IMR-90 (cell line): ENCODE data around the gene MARCKSL1. TPM values are rescaled to one million over a fixed set of nuclear protein-coding genes. Genes with fewer than 3 reads are reported as not detected.

Source experiments
- ATAC-seq: fragments of 200-7000 bp; cut with Tn5 transposase; 2 replicates; pipeline ENCODE4 v1.9.1; 2020; ENCODE audit warnings: low read depth, mild to moderate bottlenecking, moderate library complexity
- BruUV-seq: library from RNA; stranded (reverse); fragments of 400-500 nt; replicated peaks from 2 replicates; lab custom pipeline; 2021; lab: Mats Ljungman, UMichigan
- CTCF ChIA-PET: fragments of 300-600 bp; formaldehyde crosslinking; extraction: SDS; loops from one replicate; lab custom pipeline; 2021; ENCODE audit warnings: antibody characterized with exemption; lab: Yijun Ruan, JAX
- POLR2A ChIA-PET: fragments of 300-600 bp; sonication (Branson Sonifier 250); formaldehyde crosslinking; loops from one replicate; lab custom pipeline; 2022; ENCODE audit warnings: antibody characterized with exemption; ENCODE audit not compliant: unreplicated experiment; lab: Charles Lee
- DNase-seq: peaks from one replicate; pipeline ENCODE4 v3.0.0; 2013
- H2AFZ ChIP-seq: replicated peaks from 2 replicates; pipeline ENCODE3; 2013; ENCODE audit warnings: low read length, mild to moderate bottlenecking; ENCODE audit not compliant: poor library complexity
- H2AK5ac ChIP-seq: 2 replicates; pipeline ENCODE4 v1.6.1; 2013; ENCODE audit warnings: low read depth, low read length, inconsistent platforms
- H2AK9ac ChIP-seq: replicated peaks from 2 replicates; pipeline ENCODE3; 2013; ENCODE audit warnings: mild to moderate bottlenecking, low read depth, low read length, moderate library complexity; ENCODE audit not compliant: poor library complexity
- H2BK120ac ChIP-seq: 2 replicates; pipeline ENCODE4 v1.6.1; 2013; ENCODE audit warnings: low read depth, low read length, inconsistent platforms
- H2BK15ac ChIP-seq: 3 replicates; pipeline ENCODE4 v1.6.1; 2013; ENCODE audit warnings: low read depth, low read length, inconsistent platforms
- H2BK20ac ChIP-seq: 2 replicates; pipeline ENCODE4 v1.6.1; 2013; ENCODE audit warnings: low read depth, mild to moderate bottlenecking, inconsistent platforms, low read length, moderate library complexity
- H2BK5ac ChIP-seq: 2 replicates; pipeline ENCODE4 v1.6.1; 2013; ENCODE audit warnings: mild to moderate bottlenecking, low read depth, low read length, inconsistent platforms; ENCODE audit not compliant: poor library complexity, severe bottlenecking
- H3K14ac ChIP-seq: replicated peaks from 2 replicates; pipeline ENCODE4 v1.6.1; 2013; ENCODE audit warnings: low read depth, low read length, inconsistent platforms
- H3K18ac ChIP-seq: 2 replicates; pipeline ENCODE4 v1.6.1; 2013; ENCODE audit warnings: low read depth, low read length, control low read depth
- H3K23ac ChIP-seq: 2 replicates; pipeline ENCODE4 v1.6.1; 2013; ENCODE audit warnings: low read depth, low read length, inconsistent platforms
- H3K27ac ChIP-seq: 2 replicates; pipeline ENCODE4 v1.5.1; 2013; ENCODE audit warnings: mild to moderate bottlenecking, control low read depth, low read length; ENCODE audit not compliant: insufficient read depth
- H3K27me3 ChIP-seq: 2 replicates; pipeline ENCODE4 v1.6.1; 2013; ENCODE audit warnings: low read length; ENCODE audit not compliant: control insufficient read depth, insufficient read depth
- H3K36me3 ChIP-seq: 2 replicates; pipeline ENCODE4 v1.6.1; 2013; ENCODE audit warnings: low read length, mixed read lengths; ENCODE audit not compliant: control insufficient read depth, insufficient read depth
- H3K4ac ChIP-seq: 2 replicates; pipeline ENCODE4 v1.6.1; 2013; ENCODE audit warnings: low read depth, low read length, inconsistent platforms
- H3K4me1 ChIP-seq: 2 replicates; pipeline ENCODE4 v1.6.1; 2013; ENCODE audit warnings: low read length, mixed read lengths; ENCODE audit not compliant: control insufficient read depth, insufficient read depth
- H3K4me2 ChIP-seq: 2 replicates; pipeline ENCODE4 v1.6.1; 2013; ENCODE audit warnings: low read depth, mild to moderate bottlenecking, control low read depth, low read length, moderate library complexity
- H3K4me3 ChIP-seq: 2 replicates; pipeline ENCODE4 v1.5.1; 2013; ENCODE audit warnings: low read depth, mild to moderate bottlenecking, control low read depth, low read length, moderate library complexity; ENCODE audit not compliant: insufficient read depth
- H3K56ac ChIP-seq: 2 replicates; pipeline ENCODE4 v1.6.1; 2013; ENCODE audit warnings: low read length, inconsistent platforms; ENCODE audit not compliant: insufficient read depth; ENCODE audit errors: extremely low read depth
- H3K79me1 ChIP-seq, 2 experiments: 2 replicates each; pipeline ENCODE4 v1.6.1; 2013; ENCODE audit warnings: low read length in 2 of 2, inconsistent platforms in 1 of 2, low read depth in 1 of 2
- H3K9ac ChIP-seq: 2 replicates; pipeline ENCODE4 v1.6.1; 2013; ENCODE audit warnings: low read depth, low read length, control low read depth
- H3K9me1 ChIP-seq: 2 replicates; pipeline ENCODE4 v1.6.1; 2013; ENCODE audit warnings: low read length, inconsistent platforms; ENCODE audit not compliant: insufficient read depth
- H3K9me3 ChIP-seq: 2 replicates; pipeline ENCODE4 v1.6.1; 2013; ENCODE audit warnings: low read length; ENCODE audit not compliant: control insufficient read depth, insufficient read depth
- H4K20me1 ChIP-seq: 2 replicates; pipeline ENCODE4 v1.6.1; 2013; ENCODE audit warnings: low read length, inconsistent platforms; ENCODE audit not compliant: insufficient read depth
- H4K5ac ChIP-seq: 2 replicates; pipeline ENCODE4 v1.6.1; 2013; ENCODE audit warnings: mild to moderate bottlenecking, low read depth, low read length, control low read depth
- H4K8ac ChIP-seq, 2 experiments: 2 replicates each; pipeline ENCODE4 v1.6.1; 2013; ENCODE audit warnings: low read depth in 2 of 2, low read length in 2 of 2, control low read depth in 1 of 2, inconsistent platforms in 1 of 2
- H4K91ac ChIP-seq: 2 replicates; pipeline ENCODE4 v1.6.1; 2013; ENCODE audit warnings: low read depth, low read length, inconsistent platforms; ENCODE audit not compliant: insufficient read depth
- BHLHE40 ChIP-seq: fragments of 150-350 bp; IDR thresholded peaks from 2 replicates; pipeline ENCODE4 v1.6.1; 2016; ENCODE audit warnings: mild to moderate bottlenecking, low read depth, low read length
- CHD1 ChIP-seq: IDR thresholded peaks from 2 replicates; pipeline ENCODE4 v1.6.1; 2012; ENCODE audit warnings: low read depth, low read length, improper control_type of control experiment
- CTCF ChIP-seq: conservative IDR thresholded peaks from 2 replicates; pipeline ENCODE4 v1.5.1; 2012; ENCODE audit warnings: mild to moderate bottlenecking, low read depth, low read length, improper control_type of control experiment
- FOS ChIP-seq: fragments of 150-350 bp; IDR thresholded peaks from 2 replicates; pipeline ENCODE4 v1.6.1; 2016; ENCODE audit warnings: low read depth, low read length
- MAFK ChIP-seq: IDR thresholded peaks from 2 replicates; pipeline ENCODE4 v1.6.1; 2012; ENCODE audit warnings: low read depth, low read length, improper control_type of control experiment
- NFE2L2 ChIP-seq: fragments of 150-350 bp; IDR thresholded peaks from 2 replicates; pipeline ENCODE4 v1.6.1; 2016; ENCODE audit warnings: low read depth, mild to moderate bottlenecking, low read length
- POLR2A ChIP-seq: IDR thresholded peaks from 2 replicates; pipeline ENCODE4 v1.6.1; 2012; ENCODE audit warnings: mild to moderate bottlenecking, low read depth, low read length
- RAD21 ChIP-seq: IDR thresholded peaks from 2 replicates; pipeline ENCODE4 v1.6.1; 2012; ENCODE audit warnings: low read length, improper control_type of control experiment
- RFX5 ChIP-seq: IDR thresholded peaks from 2 replicates; pipeline ENCODE4 v1.8.0; 2012; ENCODE audit warnings: low read depth, mild to moderate bottlenecking, low read length, moderate library complexity
- SMC3 ChIP-seq: fragments of 150-350 bp; IDR thresholded peaks from 2 replicates; pipeline ENCODE4 v1.6.1; 2016; ENCODE audit warnings: low read depth, mild to moderate bottlenecking, antibody characterized with exemption, low read length, moderate library complexity
- USF2 ChIP-seq: fragments of 150-350 bp; IDR thresholded peaks from 2 replicates; pipeline ENCODE4 v1.6.1; 2017; ENCODE audit warnings: mild to moderate bottlenecking, antibody characterized with exemption, low read length, low read depth
- WGBS, 2 experiments: methylation state at CpG; one replicate each; pipeline versions ENCODE4 v1.1.5 to v1.1.7; 2013; ENCODE audit warnings: missing lambda C conversion rate in 2 of 2; ENCODE audit not compliant: insufficient read length in 1 of 2; ENCODE audit errors: extremely low coverage in 2 of 2; 5-methylcytosine and 5-hydroxymethylcytosine counted together
- dilution Hi-C: fragments of 300-500 bp; cut with HindIII; formaldehyde crosslinking; loops from one replicate; pipeline ENCODE4 v1.14.3; 2018; ENCODE audit warnings: low sequenced_read_pairs; ENCODE audit not compliant: unreplicated experiment
- in situ Hi-C: fragments of 300-500 bp; cut with MboI; formaldehyde crosslinking; loops from 3 replicates; pipeline ENCODE4 v1.14.3; 2019; ENCODE audit warnings: low sequenced_read_pairs, inconsistent platforms, mixed read lengths
- intact Hi-C: fragments of 100-400 bp; cut with micrococcal nuclease; formaldehyde crosslinking; loops from 2 replicates; pipeline ENCODE4 v1.10.0; 2022
- polyA plus RNA-seq, 3 experiments: library from polyadenylated mRNA; depleted of rRNA; stranded (reverse); fragments of >200 nt; gene quantifications; 2 replicates each; pipeline ENCODE4 v1.2.3, GENCODE V29; 2012; ENCODE audit warnings: low replicate concordance in 1 of 3
- total RNA-seq: library from RNA; depleted of rRNA; stranded (reverse); fragments of >200 nt; gene quantifications from 2 replicates; pipeline ENCODE4 v1.2.3, GENCODE V29; 2012

The MARCKSL1 gene
- total and polyA plus RNA-seq, 2 of the 4 experiments (the other 2 are of a cell fraction), result 37.5 to 218 TPM

- no peaks in the 10 kb centered on the region for H3K9me3 ChIP-seq
- H4K20me1 ChIP-seq, result no peaks in the 10 kb centered on the region
- H3K4me1 ChIP-seq, result 0 out of 2 replicates have a peak, but pooled peaks cover 2% of the 10 kb centered on the region
- no peak for DNase-seq
- H2BK20ac ChIP-seq, result no peak overlapping the region
- H3K56ac ChIP-seq, result no peak overlapping the region
- H2AK9ac ChIP-seq, result no peak overlapping the region
- peaks cover 3% of the 10 kb centered on the region; the same call in 1 of the 2 replicates for H3K9me1 ChIP-seq
- no peak for ATAC-seq
- H2BK120ac ChIP-seq, result no peak overlapping the region
- ChIA-PET POLR2A (no interaction called here), CTCF (interaction anchor here (1.4 kb wide), 1 partner anchor 41 kb away, joined by 6 read pairs; no protein-coding TSS in a partner anchor)
- H4K91ac ChIP-seq, result no peak overlapping the region
- no peak overlapping the region for H3K9ac ChIP-seq
- dilution Hi-C loops (no loop called here), intact Hi-C loops (no loop called here), in situ Hi-C loops (no loop called here)
- no peak overlapping the region for H2AFZ ChIP-seq
- no peak overlapping the region for H3K4ac ChIP-seq
- TF ChIP-seq RAD21 (no peak), NFE2L2 (no peak), MAFK (no peak), POLR2A (no peak), RFX5 (no peak), CTCF (no peak), FOS (no peak), SMC3 (no peak), USF2 (no peak), CHD1 (no peak), BHLHE40 (no peak)
- no peak overlapping the region for H4K8ac ChIP-seq
- no peak overlapping the region for H4K5ac ChIP-seq
- H3K14ac ChIP-seq, result no peak overlapping the region
- H2AK5ac ChIP-seq, result no peak overlapping the region
- no TSS peak for BruUV-seq
- H3K23ac ChIP-seq, result no peak overlapping the region
- H3K18ac ChIP-seq, result no peak overlapping the region
- H2BK5ac ChIP-seq, result no peak overlapping the region
- no peak overlapping the region for H3K27ac ChIP-seq
- no peak overlapping the region for H2BK15ac ChIP-seq
- no peak overlapping the region for H3K4me2 ChIP-seq
- no peak overlapping the region for H3K4me3 ChIP-seq
- peaks cover 11 to 23% of the 10 kb centered on the region in 2 experiments; a peak in 3 of 4 replicates for H3K79me1 ChIP-seq
- WGBS, 2 experiments, result 92% methylated on average over 2 of the region's 7 CpGs; no CpG with 5 or more reads in 1 of the 2 experiments
- H3K36me3 ChIP-seq, result no peaks in the 10 kb centered on the region
- H3K27me3 ChIP-seq, result no peaks in the 10 kb centered on the region
These were observed 46.8 kb downstream of the MARCKSL1 start for GRCh38 chr1:32289256-32289655.
